Measurements from ENCODE around the gene SLC25A24.

DNA sequence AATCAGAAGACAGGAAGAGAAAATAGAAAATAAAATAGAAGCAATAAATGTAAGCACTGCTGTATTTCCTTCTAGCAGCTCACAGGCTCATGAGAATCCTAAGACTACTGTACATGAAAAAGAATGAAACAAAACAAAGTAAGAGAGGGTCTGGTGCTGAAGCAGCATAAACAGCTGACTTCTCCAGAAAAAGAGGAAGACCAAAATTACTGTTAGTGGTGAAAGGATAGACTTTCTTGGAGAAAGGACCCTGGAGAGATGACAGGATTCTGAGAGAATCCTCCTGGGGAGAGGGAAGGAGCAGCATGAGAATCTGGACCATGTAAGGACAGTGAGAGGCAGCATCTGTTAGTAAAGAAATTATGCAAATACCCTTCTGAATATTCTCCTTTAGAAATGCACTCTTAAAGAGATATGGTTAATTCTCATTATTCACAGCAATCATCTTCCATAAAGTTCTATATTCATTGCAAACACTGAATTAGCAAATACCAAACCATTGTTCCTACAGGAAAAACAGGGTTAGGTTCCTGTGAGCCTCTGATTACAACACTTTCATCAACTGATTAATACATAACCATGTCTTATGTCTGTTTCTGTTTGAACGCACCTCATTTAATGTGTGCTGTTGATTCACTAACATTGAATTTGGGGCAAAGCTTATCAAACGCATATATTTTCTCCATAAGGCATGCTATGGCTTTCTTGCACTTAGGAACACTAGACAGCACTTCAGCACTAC, 17.0 kb downstream of the SLC25A24 start:
- TF ChIP-seq CTCF (IDR thresholded peaks at IDR 0.05; ENCODE audit: insufficient read depth, low read depth, low read length) (no peak), EZH2 (IDR thresholded peaks at IDR 0.05; ENCODE audit: insufficient read depth, low read length) (no peak)
